PC-9 (cell line): ENCODE measurements around the gene NLRC3. TPM values are rescaled to one million over a fixed set of nuclear protein-coding genes. Genes with fewer than 3 reads are reported as not detected.

Experiments
- BruUV-seq: library from RNA; stranded (reverse); fragments of 400-500 nt; replicated peaks from 2 replicates; lab custom pipeline; 2021; lab: Mats Ljungman, UMichigan
- CTCF ChIA-PET: fragments of 300-600 bp; sonication (Branson Sonifier 250); formaldehyde crosslinking; loops from one replicate; lab custom pipeline; 2022; ENCODE audit warnings: antibody characterized with exemption; lab: Charles Lee
- POLR2A ChIA-PET: fragments of 300-600 bp; sonication (Branson Sonifier 250); formaldehyde crosslinking; loops from one replicate; lab custom pipeline; 2022; ENCODE audit warnings: antibody characterized with exemption; ENCODE audit not compliant: unreplicated experiment; lab: Charles Lee
- DNase-seq, 2 experiments: peaks; one replicate each; pipeline versions ENCODE4 v3.0.0 to v3.0.0-alpha.2; 2015 to 2022; ENCODE audit warnings: mixed read lengths in 1 of 2
- H2AFZ ChIP-seq: fragments of 200-600 bp; sonication (generic); 2 replicates; pipeline ENCODE4 v1.8.1; 2017; ENCODE audit warnings: antibody characterized with exemption
- H3F3A ChIP-seq: fragments of 200-600 bp; sonication (generic); 2 replicates; pipeline ENCODE4 v1.8.1; 2017; ENCODE audit warnings: antibody characterized with exemption, mild to moderate bottlenecking, low read depth; ENCODE audit not compliant: insufficient read depth
- H3K27ac ChIP-seq: fragments of 200-600 bp; sonication (generic); 2 replicates; pipeline ENCODE4 v1.6.1; 2016; ENCODE audit warnings: mixed run types
- H3K27me3 ChIP-seq: fragments of 200-600 bp; sonication (generic); 2 replicates; pipeline ENCODE4 v1.6.1; 2016; ENCODE audit warnings: low read depth, mixed run types; ENCODE audit not compliant: insufficient read depth
- H3K36me3 ChIP-seq: fragments of 200-600 bp; sonication (generic); 2 replicates; pipeline ENCODE4 v1.6.1; 2016; ENCODE audit warnings: low read depth, mixed run types
- H3K4me1 ChIP-seq: fragments of 200-600 bp; sonication (generic); replicated peaks from 2 replicates; pipeline ENCODE4 v1.6.1; 2016; ENCODE audit warnings: mixed run types; ENCODE audit not compliant: insufficient read depth
- H3K4me2 ChIP-seq: fragments of 200-600 bp; sonication (generic); 2 replicates; pipeline ENCODE4 v1.6.1; 2017; ENCODE audit warnings: mixed run types
- H3K4me3 ChIP-seq: fragments of 200-600 bp; sonication (generic); 2 replicates; pipeline ENCODE4 v1.6.1; 2016; ENCODE audit warnings: mixed run types
- H3K79me2 ChIP-seq: fragments of 200-600 bp; sonication (generic); 2 replicates; pipeline ENCODE4 v1.6.1; 2017; ENCODE audit warnings: low read depth, mixed run types
- H3K9me2 ChIP-seq: fragments of 200-600 bp; sonication (generic); 2 replicates; pipeline ENCODE4 v1.8.1; 2017; ENCODE audit warnings: mild to moderate bottlenecking; ENCODE audit not compliant: insufficient read depth
- H3K9me3 ChIP-seq: fragments of 200-600 bp; sonication (generic); 2 replicates; pipeline ENCODE4 v1.8.1; 2016; ENCODE audit warnings: low read depth; ENCODE audit not compliant: insufficient read depth
- H4K20me1 ChIP-seq: fragments of 200-600 bp; sonication (generic); 2 replicates; pipeline ENCODE4 v1.8.1; 2017; ENCODE audit not compliant: insufficient read depth
- EZH2 ChIP-seq: fragments of 200-600 bp; sonication (generic); IDR thresholded peaks from 2 replicates; pipeline ENCODE4 v1.8.0; 2017; ENCODE audit warnings: antibody characterized with exemption, low read depth
- intact Hi-C: fragments of 100-400 bp; cut with micrococcal nuclease; formaldehyde crosslinking; loops from one replicate; pipeline ENCODE4 v1.10.0; 2022; ENCODE audit not compliant: unreplicated experiment
- total RNA-seq: library from RNA; stranded (reverse); gene quantifications from 2 replicates; pipeline ENCODE4 v1.2.3, GENCODE V29; 2021
- TF ChIP-seq, protein P1 (sequence below): fragments of 200-600 bp; sonication (generic); conservative IDR thresholded peaks from 2 replicates; pipeline ENCODE4 v1.6.1; 2017; ENCODE audit warnings: mixed run types, antibody characterized with exemption, mild to moderate bottlenecking, moderate library complexity

Gene NLRC3
- total RNA-seq, 1 experiment from 2014 or later, result not detected

- POLR2A ChIA-PET, result no interaction called here
- Histone ChIP-seq H3K4me3 (no peak overlapping the region), H2AFZ (no peak overlapping the region), H3K27me3 (no peaks in the 10 kb centered on the region), H3K9me2 (no peaks in the 10 kb centered on the region), H3F3A (no peaks in the 10 kb centered on the region), H4K20me1 (no peaks in the 10 kb centered on the region), H3K27ac (no peak overlapping the region), H3K9me3 (no peaks in the 10 kb centered on the region), H3K4me1 (no peaks in the 10 kb centered on the region), H3K4me2 (no peak overlapping the region), H3K36me3 (no peaks in the 10 kb centered on the region), H3K79me2 (no peaks in the 10 kb centered on the region)
- BruUV-seq, result no TSS peak
- intact Hi-C loops, result no loop called here
- TF ChIP-seq EZH2, result no peak
- TF ChIP-seq, protein P1, sequence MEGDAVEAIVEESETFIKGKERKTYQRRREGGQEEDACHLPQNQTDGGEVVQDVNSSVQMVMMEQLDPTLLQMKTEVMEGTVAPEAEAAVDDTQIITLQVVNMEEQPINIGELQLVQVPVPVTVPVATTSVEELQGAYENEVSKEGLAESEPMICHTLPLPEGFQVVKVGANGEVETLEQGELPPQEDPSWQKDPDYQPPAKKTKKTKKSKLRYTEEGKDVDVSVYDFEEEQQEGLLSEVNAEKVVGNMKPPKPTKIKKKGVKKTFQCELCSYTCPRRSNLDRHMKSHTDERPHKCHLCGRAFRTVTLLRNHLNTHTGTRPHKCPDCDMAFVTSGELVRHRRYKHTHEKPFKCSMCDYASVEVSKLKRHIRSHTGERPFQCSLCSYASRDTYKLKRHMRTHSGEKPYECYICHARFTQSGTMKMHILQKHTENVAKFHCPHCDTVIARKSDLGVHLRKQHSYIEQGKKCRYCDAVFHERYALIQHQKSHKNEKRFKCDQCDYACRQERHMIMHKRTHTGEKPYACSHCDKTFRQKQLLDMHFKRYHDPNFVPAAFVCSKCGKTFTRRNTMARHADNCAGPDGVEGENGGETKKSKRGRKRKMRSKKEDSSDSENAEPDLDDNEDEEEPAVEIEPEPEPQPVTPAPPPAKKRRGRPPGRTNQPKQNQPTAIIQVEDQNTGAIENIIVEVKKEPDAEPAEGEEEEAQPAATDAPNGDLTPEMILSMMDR, result no peak
- DNase-seq, result no peak
- CTCF ChIA-PET, result no interaction called here
These were observed 6.7 kb downstream of the NLRC3 start for GRCh38 chr16:3570420-3571062.

DNA sequence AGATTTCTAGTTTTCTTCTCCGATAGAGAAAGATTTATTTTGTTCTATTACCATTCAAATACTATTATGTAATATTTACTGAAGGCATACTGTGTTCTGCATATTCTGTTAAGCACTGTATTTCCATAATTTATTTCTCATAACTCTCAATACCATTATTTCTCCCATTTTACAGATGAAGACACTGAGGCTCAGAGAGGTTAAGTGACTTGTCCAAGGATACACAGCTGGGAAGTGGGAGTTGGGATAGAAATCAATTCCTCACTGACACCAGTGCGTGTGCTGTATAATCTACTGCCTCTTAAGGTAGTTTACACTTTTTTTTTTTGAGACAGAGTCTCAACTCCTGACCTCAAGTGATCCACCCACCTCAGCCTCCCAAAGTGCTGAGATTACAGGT lies 7.4 kb downstream of the NLRC3 start:
- H2AFZ ChIP-seq, result no peak overlapping the region
- H3K27me3 ChIP-seq, result no peaks in the 10 kb centered on the region
- H3K27ac ChIP-seq, result no peak overlapping the region
- intact Hi-C loops, result no loop called here
- no peaks in the 10 kb centered on the region for H3K36me3 ChIP-seq
- no peaks in the 10 kb centered on the region for H3F3A ChIP-seq
- no TSS peak for BruUV-seq
- H3K4me2 ChIP-seq, result no peak overlapping the region
- no peaks in the 10 kb centered on the region for H3K9me2 ChIP-seq
- TF ChIP-seq, protein P1, result no peak
- no peak for TF ChIP-seq EZH2
- H4K20me1 ChIP-seq, result no peaks in the 10 kb centered on the region
- CTCF ChIA-PET, result no interaction called here
- H3K9me3 ChIP-seq, result no peaks in the 10 kb centered on the region
- DNase-seq, result no peak
- no peaks in the 10 kb centered on the region for H3K79me2 ChIP-seq
- no peak overlapping the region for H3K4me3 ChIP-seq
- POLR2A ChIA-PET, result no interaction called here
- H3K4me1 ChIP-seq, result no peaks in the 10 kb centered on the region

DNA sequence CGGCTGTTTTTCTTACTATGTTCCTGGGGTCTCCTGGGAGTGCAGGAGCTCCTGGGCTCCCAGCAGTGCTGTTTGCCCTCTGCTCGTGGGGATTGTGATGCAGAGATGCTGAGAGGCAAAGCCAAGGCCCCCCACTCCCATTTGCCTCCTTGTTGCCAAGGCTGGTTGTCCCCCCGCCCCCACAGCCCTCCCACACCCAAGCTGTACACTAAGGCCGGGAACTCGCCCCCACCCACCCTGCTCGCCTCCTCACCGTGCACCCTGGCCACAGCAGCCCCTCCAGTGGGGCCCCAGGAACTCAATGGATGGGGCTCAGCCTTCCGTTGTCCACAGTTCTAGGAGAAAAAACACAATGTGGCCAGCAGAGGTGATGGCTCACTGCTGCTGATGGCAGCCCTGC lies 10.2 kb downstream of the NLRC3 start:
- Histone ChIP-seq H3F3A (no peaks in the 10 kb centered on the region), H2AFZ (no peak overlapping the region), H3K27me3 (no peaks in the 10 kb centered on the region), H3K4me3 (no peak overlapping the region), H4K20me1 (no peaks in the 10 kb centered on the region), H3K79me2 (no peaks in the 10 kb centered on the region), H3K27ac (no peak overlapping the region), H3K4me1 (no peaks in the 10 kb centered on the region), H3K9me2 (no peaks in the 10 kb centered on the region), H3K36me3 (no peaks in the 10 kb centered on the region), H3K4me2 (no peak overlapping the region), H3K9me3 (no peaks in the 10 kb centered on the region)
- intact Hi-C loops, result no loop called here
- TF ChIP-seq EZH2, result no peak
- TF ChIP-seq, protein P1, result no peak
- DNase-seq, result no peak
- CTCF ChIA-PET, result no interaction called here
- BruUV-seq, result no TSS peak
- POLR2A ChIA-PET, result no interaction called here
